RPMI7951 (cell line): Measurements from ENCODE around the gene NANOG. TPM values are rescaled to one million over a fixed set of nuclear protein-coding genes. Genes with fewer than 3 reads are reported as not detected.

Experiments
- total RNA-seq: library from RNA; depleted of rRNA; stranded (reverse); fragments of >200 nt; shearing (Covaris generic); gene quantifications from 2 replicates; pipeline ENCODE4 v1.2.3, GENCODE V29; 2014; rRNA removed

Gene NANOG
- total RNA-seq, 1 experiment from 2014 or later = not detected

Other genes starting within 250 kb of the NANOG start
- gene APOBEC1, start 123.5 kb upstream of the NANOG start, total RNA-seq = not detected in 2 replicates
- gene GDF3, start 93.6 kb upstream of the NANOG start, total RNA-seq = not detected in 2 replicates
- not detected in 2 replicates for gene DPPA3, start 78.0 kb upstream of the NANOG start, total RNA-seq
- gene CLEC4C, start 42.0 kb upstream of the NANOG start, total RNA-seq = not detected in 2 replicates
- not detected in 2 replicates for gene NANOGNB, start 24.2 kb upstream of the NANOG start, total RNA-seq
- 0.10 and 0.12 TPM in 2 replicates for gene SLC2A14, start 83.5 kb downstream of the NANOG start, total RNA-seq
- 20.1 and 20.6 TPM in 2 replicates for gene SLC2A3, start 146.8 kb downstream of the NANOG start, total RNA-seq
- 6.7 and 7.0 TPM in 2 replicates for gene FOXJ2, start 243.3 kb downstream of the NANOG start, total RNA-seq